ENCODE measurements around the gene ST7.
A peak's percentile ranks its signal among the peaks of the same experiment; 100 is the strongest.
"Not testable (repeated sequence)": the region's sequence is repeated elsewhere in the genome, so short reads cannot be mapped to it uniquely, and the experiment has no call there.

The ST7 gene

DNA sequence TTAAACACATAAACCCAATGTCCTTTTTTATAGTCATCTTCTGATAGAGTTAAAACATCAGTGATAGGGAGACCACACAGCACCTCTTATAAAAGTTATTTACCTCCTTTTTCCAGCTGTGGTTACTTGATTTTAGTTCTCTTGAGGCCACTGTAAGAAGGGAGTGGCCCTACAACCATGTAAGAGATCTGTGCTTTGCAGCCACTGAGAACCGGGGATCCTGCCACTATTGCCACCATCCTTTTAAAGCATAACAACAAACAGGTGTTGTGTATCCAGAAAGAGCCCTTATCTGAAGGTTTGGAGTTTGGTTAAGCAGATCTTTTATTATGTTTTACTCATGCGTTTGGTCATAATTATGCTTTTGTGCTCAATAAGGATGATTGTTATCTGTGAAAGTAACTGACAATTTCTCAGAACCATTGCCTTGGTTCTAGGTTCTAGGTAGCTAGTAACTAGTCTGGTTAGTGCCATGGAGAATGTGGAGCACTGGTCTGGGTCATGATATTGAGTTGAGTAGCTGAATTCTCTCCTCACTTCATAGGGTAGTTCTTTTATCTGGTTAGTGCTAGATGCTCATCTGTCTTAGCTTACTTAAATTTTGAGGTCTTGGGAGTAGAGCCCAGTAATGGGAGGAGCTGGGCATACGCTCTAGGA is 56.5 kb downstream of the ST7 start:
- no peak for DNase-seq (ENCODE audit: low spot score)

DNA sequence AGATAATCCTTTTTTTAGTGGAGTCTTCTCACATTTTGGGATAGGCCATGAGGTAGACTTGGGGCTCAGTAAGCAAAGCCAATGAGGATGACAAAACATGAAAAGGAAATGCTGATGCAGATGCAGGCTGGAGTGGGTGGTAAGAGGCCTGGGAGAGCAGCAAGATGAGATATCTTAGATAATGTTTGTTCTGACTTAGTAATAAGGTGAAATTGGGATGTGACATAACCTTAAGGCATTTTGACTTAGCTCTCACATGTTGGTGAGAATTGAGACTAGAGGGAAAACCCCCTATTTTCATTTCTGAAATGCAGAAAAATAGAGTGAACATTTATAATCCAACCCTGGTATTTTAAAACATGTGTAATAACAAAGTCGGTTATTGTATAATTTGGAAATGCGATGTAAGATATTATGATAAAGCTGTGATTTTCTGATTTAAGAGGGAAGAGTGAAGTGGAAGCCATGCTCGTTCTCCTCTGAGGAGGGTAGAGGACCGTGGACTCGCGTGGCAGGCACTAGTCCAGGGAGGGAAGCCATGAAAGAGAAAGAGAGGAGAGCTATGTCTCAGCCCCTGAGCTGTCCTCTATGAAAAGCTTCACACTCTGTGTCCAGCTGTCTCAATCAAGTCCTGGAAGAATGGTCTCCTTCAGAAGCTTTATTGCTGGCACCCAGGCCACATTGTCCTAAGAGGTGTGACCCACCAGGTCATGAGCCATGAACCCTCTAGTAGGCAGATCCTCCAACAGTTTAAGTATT is 57.3 kb downstream of the ST7 start:
- DNase-seq (ENCODE audit: low spot score) = no peak

DNA sequence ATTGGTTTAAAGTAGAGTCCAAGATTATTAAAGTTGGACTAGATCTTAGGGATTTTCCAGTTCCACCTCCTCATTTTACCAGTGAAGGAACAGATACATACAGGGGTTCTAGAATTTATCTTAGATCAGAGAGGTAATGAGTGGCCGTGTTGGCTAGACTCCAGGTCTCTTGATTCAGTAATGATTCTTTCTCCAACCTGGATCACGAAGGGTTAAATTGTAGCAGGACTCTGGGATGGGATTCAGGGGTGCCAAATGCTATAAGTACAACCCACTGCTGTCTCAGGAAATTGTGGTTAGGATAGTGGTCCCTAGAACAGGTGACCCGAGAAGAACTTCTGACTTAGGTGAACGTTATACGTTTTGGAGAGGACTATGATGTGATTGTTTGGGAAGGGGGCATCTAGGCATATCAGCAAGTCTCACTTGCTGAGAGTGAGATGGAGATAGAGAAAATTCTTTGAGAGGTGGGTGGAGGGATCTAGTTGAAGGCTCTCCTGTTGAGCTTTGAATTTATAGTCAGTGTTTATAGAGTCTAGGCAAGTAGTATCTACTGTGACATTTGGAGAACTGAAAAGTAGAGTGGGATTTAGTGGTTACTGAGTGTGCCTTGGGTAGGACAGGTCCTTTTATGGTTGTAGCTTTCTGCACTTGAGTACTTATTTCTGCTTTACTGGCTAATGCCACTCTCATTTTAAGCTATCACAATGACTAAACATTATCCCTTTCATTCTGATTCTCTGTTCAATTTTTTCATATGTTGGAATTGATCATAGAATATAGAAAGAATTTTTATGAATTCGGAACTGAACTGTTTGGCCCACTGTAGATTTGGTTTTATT is 58.3 kb downstream of the ST7 start:
- no peak for DNase-seq (ENCODE audit: low spot score)

DNA sequence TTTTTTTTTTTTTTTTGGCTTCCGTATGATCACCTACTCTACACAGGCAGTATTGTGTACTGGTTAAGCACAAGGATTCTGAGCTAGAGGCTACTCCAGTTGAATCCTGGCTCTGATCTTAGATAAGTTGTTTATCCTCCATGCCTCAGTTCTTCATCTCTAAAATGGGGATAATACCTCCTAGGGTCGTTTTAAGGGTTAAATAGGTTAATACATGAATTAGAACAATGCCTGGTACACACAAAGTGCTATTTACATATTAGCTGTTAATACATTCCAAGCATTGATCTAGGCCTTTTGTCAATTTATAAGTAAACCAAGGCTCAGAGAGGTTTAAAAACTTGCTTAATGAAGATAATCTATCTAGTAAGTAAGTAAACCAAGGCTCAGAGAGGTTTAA is 59.0 kb downstream of the ST7 start:
- DNase-seq (ENCODE audit: low spot score) = no peak

DNA sequence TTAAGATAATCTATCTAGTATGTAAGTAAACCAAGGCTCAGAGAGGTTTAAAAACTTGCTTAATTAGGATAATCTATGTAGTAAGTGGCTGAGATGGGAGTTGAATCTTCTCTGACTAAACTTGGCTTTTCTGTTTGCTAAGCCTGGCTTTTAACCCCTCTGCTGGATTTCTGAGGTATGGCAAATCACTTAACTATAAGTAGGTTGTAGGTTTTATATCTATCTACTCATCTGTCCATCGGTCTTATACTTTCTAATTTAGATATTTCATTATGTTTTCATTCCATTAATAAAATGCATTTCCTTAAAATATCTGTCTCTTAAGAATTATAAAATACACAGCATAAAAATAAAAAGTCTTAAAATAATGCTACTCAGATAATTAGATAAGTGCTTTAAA is 59.4 kb downstream of the ST7 start:
- peak; percentile 19 for DNase-seq (ENCODE audit: low spot score)

DNA sequence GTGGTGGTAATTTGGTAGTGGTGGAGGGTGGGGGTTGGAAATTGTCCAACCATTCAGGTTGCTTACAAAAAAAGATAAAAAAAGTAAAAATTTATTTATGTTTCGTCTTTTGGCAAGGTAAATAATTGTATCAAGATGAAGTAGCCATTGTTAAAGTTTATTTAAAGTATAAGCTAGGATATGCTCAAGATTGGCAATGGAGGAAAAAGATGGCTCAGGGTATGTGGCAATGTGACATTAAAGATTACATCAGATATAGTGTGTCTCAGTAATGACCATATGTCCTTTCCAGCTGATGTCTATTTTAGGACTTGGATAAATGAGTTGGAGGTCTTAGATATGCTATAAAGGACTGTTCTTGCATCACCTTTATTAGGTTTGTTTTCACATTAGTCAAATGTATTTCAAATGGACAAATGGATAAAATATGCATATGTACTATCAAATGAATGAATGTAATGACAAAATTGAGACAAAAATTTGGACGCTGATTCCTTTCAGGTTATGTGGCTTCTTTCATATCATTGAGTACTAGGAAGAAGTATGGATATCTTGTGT is 60.9 kb downstream of the ST7 start:
- DNase-seq (ENCODE audit: low spot score) = no peak

DNA sequence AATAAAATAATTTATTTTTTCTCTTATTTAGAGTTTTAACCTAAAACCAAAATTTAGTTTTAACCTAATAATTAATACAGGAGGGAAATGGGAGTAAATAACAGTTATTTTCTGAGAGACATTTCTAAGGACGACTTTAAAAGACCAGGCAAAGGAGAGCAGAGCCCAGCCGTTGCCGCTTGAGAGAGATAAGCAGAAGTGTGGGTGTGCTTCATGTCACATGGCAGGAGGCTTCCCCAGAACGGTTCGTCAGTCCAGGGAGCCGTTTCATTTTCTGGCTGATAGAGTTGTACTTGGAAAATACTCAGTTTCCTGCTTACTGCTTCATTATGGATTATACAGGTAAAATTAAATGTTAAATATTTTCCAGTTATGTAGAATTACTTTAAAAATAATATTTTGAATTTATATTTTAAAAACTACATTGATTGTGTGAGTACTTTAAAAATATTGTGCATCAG is 61.4 kb downstream of the ST7 start:
- DNase-seq (ENCODE audit: low spot score) = no peak

DNA sequence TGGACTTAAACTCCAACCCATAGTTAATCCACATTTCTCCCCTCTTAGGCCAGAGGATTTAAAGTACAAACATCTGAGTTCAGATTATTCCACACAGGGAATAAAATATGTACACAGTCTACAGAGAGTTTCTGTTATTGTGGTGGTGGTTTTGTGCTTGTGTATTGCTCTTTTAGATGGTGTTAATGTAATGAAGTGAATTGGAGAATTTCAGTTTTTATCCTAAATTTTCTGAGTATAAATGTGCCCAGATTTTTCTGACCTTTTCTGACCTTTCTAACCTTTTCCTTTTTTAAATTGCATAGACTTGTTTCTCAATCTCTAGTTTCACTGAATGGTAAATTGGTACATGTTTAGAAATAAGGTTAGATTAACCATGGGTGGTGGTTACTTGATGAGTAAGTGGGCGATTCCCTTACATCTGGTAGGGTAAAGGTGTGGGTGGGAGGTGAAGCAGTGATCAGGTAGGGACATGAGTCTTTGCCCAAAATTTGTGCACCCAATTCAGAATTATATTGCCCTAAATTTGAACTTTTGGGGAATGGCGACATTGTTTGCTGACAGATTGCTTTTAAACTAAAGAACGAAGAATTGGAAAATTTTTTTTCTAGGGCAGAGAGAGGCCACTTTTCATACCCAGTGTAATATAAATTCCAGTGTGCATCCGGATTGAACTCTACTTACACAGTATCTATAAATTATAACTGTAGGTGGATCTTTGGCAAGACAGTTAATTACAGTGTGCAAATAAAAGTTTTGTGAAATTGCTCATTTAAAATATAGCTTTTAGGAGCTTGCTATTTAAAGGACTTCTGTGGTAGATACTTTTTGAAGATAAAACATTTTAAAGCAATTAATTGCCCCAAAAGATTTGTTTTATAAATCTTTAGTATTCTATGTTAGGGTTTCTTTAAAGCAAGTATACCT is 62.2 kb downstream of the ST7 start:
- DNase-seq (ENCODE audit: low spot score) = no peak

DNA sequence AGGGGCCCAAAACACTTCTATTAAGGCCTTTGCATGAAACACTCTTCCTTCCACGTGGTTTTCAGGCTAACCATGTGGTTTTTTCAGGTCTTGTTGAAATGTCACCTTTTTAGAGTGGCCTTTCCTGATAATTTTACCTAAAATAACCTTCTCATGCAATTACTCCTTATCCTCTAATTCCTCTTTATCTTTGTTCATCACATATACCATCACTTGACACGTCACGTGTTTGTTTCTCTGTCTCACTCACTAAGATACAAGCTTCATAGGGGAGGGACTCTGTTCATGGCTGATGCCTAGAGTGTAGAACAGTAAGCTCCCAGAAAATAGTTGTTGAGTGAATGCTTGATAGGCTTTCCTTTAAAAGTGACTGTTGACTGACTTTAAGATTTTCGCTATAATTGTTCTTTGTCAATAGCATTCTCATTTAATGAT is 63.7 kb downstream of the ST7 start:
- DNase-seq (ENCODE audit: low spot score) = no peak

DNA sequence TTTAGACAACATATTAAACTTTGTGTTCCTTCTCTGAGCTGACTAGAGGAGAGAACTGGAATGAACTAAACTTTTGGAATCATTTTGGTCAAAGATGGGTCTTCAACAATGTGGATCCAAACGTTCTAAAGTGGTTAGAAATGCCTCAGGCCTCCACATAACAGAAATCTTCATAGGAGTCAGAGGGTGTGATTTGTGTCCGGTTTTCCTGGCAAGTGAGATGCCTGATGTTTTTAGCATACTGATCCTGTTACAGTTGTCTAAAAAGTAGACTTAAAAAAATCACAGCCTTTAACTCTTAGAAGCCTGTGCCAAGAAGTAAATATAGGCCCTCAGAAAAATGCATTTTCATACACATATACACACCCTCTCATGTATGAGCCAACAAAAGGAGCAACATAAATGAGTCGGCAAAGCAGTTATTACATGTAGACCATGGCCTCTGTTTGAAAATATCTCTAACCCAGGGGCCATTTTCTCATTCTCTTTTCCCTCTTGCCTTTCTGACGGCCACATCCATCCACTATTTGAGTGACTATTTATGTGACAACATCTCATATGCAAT is 64.5 kb downstream of the ST7 start:
- no peak for DNase-seq (ENCODE audit: low spot score)

DNA sequence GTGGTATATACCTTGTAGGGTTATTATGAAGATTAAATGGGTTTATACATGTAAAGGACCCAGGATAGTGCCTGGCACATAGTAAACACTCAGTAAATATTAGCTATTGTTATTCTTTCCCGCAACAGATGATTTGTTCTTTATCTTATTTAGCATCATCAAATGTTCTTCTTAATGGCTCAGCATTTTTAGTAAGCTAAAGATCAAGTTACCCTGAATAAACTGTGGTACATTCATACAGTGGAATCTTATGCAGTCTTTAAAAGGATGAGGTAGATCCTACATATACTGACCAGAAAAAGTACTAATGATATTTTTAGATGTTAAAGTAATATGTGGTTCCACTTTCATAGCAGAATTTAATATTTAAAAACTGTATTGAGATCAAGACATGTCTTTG is 65.4 kb downstream of the ST7 start:
- DNase-seq (ENCODE audit: low spot score) = no peak

DNA sequence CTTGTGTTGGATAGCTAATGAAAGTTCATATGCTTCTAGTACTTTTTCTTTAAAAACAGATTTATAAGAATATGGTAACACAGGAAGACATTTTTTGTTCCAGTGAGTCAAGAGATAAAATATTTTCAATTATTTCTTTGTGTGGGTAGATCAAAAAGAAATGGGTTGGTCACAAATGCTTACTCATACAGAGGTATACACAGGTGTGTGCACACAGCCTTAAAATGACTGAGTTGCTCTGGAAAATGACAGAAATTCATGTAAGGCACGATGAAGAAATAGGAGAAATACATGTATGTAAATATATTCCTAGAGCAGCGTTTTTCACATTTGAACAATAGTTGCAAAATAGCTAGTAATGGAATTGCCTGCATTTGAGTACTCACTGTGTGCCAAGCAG is 66.0 kb downstream of the ST7 start:
- DNase-seq (ENCODE audit: low spot score) = no peak

DNA sequence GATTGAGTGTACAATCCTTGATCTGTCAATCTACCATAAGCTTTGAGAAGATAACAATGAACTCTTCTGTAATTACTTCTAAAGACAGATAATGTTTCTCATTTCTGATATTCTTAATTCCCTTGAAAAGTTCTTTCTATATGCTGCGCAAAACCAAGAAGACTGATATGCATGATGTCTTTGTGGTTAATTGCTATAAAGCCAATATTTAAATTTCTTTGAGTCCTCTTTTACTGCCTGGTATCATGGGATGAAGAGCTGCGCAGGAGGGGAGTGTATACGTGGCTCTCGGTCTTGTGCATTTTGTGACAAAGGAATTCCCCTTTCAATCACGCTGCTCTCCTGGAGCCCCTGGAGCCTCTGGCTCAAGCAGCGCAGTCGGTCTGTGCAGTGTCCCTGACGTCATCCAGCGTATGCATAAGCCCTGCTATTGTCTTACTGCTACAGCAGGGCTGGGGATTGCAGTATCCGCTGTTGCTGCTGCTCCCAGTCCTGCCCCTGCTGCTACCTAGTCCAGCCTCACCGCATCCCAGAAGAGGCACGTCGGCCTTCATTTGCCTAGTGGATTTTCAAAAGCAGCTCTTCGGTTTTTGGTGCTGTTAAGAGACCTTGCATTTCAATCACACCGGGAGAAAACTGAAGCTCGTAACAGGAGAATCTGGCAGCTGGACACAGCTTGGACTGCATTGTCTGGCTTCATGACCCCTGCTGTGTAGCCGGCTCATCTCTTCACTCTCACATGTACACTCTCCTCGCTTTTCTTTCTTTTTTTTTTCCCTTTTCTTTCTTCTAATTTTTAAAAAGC is 66.7 kb downstream of the ST7 start:
- no peak for DNase-seq (ENCODE audit: low spot score)

DNA sequence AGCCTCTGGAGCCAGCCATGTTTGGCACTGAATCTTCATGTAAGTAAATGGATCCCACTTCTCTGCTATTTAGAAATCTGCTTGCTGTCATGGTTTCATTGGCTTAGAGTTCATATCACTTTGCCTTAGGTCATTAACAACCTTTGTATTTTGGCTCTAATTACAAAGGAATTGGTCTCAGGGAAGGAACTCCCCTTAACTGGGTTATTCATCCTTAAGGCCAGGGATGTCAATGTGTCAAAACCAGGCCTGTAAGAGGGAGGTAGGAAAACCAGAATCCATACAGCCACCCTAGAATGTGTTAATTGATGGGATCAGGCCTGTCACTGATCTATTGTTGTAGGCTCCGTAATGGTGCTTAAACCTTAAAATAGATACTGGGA is 67.3 kb downstream of the ST7 start:
- no peak for DNase-seq (ENCODE audit: low spot score)

DNA sequence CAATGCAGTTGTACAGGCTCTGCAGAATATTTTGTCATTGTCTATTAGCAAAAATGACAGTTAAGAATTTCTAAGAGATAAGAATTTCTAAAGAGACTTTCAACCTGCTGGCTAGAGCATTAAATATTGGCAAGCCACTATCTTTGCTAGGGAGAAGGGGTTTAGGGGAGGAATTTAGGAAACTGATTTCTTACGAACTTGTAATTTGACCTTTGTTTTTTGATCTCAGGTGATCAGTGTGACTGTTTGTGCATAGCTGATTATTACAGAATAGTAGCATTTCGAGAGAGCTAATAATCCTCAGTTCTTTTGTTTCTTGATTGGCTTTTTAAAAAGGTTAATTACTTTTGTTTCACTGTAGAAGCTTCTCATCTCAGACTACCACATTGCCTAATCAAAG is 68.1 kb downstream of the ST7 start:
- DNase-seq (ENCODE audit: low spot score) = no peak

DNA sequence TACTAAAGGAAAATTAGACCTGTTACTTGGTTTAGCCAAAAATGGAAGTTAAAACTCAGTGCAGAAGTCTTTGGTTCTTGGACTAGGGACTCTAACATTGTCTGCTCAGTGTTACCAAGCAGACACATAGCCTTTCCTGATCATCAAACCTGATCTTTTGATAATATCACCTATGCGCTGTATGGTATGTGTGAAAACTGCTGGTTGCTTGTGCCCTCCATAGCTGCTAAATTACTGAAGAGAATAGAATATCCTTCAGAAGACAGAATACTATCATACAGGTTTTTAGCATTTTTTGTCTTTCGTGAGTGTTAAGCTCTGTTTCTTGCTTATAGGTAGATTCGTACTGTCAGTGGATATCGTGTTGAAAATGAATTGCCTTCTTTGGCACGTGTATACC is 68.7 kb downstream of the ST7 start:
- no peak for DNase-seq (ENCODE audit: low spot score)

DNA sequence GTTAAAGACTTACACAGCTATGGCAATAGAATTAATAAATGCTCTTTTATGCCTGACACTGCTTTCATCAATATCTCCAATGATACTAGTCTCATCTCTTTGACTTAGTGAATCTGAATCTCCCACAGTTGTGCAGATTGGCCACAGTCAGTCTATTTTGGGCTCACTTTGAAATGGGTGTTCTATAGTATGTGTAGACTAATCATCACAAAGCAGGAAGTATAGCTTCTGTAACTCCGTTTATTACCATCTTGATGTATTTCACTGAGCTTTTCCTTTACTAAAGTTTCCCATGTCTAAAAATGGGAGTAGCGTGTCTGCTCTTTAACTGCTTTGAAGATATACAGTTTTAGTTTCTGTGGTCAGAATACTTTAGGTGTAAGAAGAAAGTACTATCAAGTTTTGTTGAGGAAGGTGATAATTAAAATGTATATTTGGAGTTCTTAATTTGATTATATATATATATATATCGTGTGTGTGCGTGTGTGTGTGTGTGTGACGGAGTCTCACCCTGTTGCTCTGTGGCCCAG is 70.1 kb downstream of the ST7 start:
- DNase-seq (ENCODE audit: low spot score) = no peak

DNA sequence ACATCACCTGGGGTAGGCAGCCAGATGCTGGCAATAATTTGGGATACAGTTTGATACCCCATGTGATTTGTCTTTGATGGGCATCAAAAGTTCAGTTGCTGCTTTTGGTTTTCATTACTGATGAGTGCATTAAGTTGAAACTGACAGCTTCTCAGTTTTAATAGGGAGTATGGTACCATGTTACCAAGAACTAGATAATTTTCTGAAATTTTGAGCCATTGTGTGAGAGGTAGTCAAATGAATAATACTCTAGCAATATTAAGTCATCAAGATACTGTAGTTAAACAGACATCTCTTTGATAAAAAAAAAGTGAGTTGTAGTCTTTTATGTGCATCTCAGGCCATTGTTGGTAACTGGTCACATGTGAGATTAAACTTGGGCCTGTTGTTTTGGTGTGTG is 71.5 kb downstream of the ST7 start:
- no peak for DNase-seq (ENCODE audit: low spot score)

DNA sequence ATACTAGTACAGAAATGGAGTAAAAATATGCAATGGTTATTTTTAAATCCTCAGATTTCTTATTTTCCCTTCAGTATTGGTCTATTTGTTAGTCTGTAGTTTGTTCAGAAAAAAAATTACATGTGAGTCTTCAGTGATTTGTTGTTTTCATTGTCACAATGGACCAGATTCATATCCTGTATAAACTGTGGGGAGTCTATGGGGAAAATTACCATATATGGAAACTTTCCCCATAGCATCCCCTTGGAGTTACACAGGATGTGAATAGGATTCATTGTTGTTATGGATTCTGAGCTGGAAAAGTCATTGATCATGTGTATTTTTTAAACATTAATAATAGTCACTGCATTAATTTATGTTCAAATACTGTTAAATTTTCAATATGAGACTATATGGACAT is 72.6 kb downstream of the ST7 start:
- DNase-seq (ENCODE audit: low spot score) = no peak

DNA sequence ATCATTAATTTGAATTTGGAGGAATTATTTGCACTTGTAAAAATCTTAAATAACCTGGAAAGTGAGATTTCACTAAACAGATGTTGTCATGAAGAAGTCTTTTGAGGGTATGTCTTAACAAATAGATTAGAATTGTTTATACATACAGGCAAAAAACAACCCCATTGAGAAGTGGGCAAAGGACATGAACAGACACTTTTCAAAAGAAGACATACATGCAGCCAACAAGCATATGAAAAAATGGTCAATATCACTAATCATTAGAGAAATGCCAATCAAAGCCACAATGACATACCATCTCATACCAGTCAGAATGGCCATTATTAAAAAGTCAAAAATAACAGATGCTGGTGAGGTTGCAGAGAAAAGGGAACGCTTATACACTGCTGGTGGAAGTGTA is 77.0 kb downstream of the ST7 start:
- DNase-seq (ENCODE audit: low spot score) = not testable (repeated sequence)

All from CD4-positive, alpha-beta T cell treated with Interleukin-6 at 100 ng/mL for 8 hours (primary cell).